Transverse colon (tissue), 4 donors: Measurements from ENCODE around the gene SNURF.

ENCODE experiments used
- CTCF ChIP-seq, 5 experiments: fragments of 200-600 bp in 3 of 5; fragments of 450-650 bp in 2 of 5; sonication (generic) in 3 of 5; IDR thresholded peaks; 1 replicate in 2 of 5; 2 replicates in 3 of 5; pipeline ENCODE4 v1.5.1; 2016 to 2017; ENCODE audit warnings: antibody characterized with exemption in 5 of 5, inconsistent platforms in 3 of 5, mild to moderate bottlenecking in 2 of 5, moderate library complexity in 1 of 5
- EP300 ChIP-seq: sonication (generic); formaldehyde crosslinking; IDR thresholded peaks from one replicate; pipeline ENCODE4 v1.6.1; 2017; ENCODE audit warnings: antibody characterized with exemption, low read depth
- POLR2AphosphoS5 ChIP-seq, 3 donors: sonication (generic); formaldehyde crosslinking; IDR thresholded peaks; one replicate each; pipeline ENCODE4 v1.6.1; 2016; ENCODE audit warnings: antibody characterized with exemption in 3 of 3

GRCh38 chr15:24985224-24985623, 30.4 kb downstream of the SNURF start:
- no peak for TF ChIP-seq CTCF (IDR thresholded peaks at IDR 0.05)
- no peak for TF ChIP-seq POLR2AphosphoS5 (IDR thresholded peaks at IDR 0.05)
- TF ChIP-seq EP300: no peak
